Transverse colon (tissue), 4 donors: Measurements from ENCODE around the gene HGFAC.

ENCODE experiments used
- EP300 ChIP-seq: sonication (generic); formaldehyde crosslinking; IDR thresholded peaks from one replicate; pipeline ENCODE4 v1.6.1; 2017; ENCODE audit warnings: antibody characterized with exemption, low read depth
- POLR2A ChIP-seq: fragments of 450-650 bp; IDR thresholded peaks from one replicate; pipeline ENCODE4 v1.6.1; 2016; ENCODE audit warnings: antibody characterized with exemption, mild to moderate bottlenecking, moderate library complexity
- POLR2AphosphoS5 ChIP-seq, 3 donors: sonication (generic); formaldehyde crosslinking; IDR thresholded peaks; one replicate each; pipeline ENCODE4 v1.6.1; 2016; ENCODE audit warnings: antibody characterized with exemption in 3 of 3
- TF ChIP-seq, protein P1 (sequence below), 5 experiments: fragments of 200-600 bp in 3 of 5; fragments of 450-650 bp in 2 of 5; sonication (generic) in 3 of 5; IDR thresholded peaks; 1 replicate in 2 of 5; 2 replicates in 3 of 5; pipeline ENCODE4 v1.5.1; 2016 to 2017; ENCODE audit warnings: antibody characterized with exemption in 5 of 5, inconsistent platforms in 3 of 5, mild to moderate bottlenecking in 2 of 5, moderate library complexity in 1 of 5

DNA sequence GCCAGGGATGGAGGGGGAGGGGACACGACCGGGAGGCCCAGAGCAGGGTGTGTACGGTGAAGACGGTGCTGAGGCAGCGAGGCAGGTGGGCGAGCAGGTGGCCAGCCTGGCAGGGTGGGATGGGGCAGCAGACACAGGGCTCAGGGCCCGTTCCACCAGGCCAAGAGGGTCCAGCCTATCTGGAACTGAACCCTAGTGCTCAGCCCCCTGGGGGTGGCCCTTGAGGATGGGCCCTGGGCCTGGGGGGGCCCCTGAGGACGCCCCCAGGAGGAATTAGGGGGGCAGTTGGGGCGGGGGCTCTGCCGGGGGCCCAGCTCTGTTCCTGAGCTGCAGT is 3.0 kb upstream of the HGFAC start:
- TF ChIP-seq, protein P1, sequence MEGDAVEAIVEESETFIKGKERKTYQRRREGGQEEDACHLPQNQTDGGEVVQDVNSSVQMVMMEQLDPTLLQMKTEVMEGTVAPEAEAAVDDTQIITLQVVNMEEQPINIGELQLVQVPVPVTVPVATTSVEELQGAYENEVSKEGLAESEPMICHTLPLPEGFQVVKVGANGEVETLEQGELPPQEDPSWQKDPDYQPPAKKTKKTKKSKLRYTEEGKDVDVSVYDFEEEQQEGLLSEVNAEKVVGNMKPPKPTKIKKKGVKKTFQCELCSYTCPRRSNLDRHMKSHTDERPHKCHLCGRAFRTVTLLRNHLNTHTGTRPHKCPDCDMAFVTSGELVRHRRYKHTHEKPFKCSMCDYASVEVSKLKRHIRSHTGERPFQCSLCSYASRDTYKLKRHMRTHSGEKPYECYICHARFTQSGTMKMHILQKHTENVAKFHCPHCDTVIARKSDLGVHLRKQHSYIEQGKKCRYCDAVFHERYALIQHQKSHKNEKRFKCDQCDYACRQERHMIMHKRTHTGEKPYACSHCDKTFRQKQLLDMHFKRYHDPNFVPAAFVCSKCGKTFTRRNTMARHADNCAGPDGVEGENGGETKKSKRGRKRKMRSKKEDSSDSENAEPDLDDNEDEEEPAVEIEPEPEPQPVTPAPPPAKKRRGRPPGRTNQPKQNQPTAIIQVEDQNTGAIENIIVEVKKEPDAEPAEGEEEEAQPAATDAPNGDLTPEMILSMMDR (IDR thresholded peaks at IDR 0.05) = no peak
- TF ChIP-seq POLR2A (no peak), EP300 (no peak), POLR2AphosphoS5 (IDR thresholded peaks at IDR 0.05) (no peak)
